GM19035 (cell line): ENCODE measurements around the gene POFUT2.
"Not testable (repeated sequence)": the region's sequence is repeated elsewhere in the genome, so short reads cannot be mapped to it uniquely, and the experiment has no call there.

Experiments
- ATAC-seq: cut with Tn5 transposase; IDR thresholded peaks from one replicate; pipeline ENCODE4 v1.9.1; 2021; ENCODE audit not compliant: unreplicated experiment

POFUT2 gene

GRCh38 chr21:45310459-45310858 is 22.8 kb upstream of the POFUT2 start:
- ATAC-seq: no peak

DNA sequence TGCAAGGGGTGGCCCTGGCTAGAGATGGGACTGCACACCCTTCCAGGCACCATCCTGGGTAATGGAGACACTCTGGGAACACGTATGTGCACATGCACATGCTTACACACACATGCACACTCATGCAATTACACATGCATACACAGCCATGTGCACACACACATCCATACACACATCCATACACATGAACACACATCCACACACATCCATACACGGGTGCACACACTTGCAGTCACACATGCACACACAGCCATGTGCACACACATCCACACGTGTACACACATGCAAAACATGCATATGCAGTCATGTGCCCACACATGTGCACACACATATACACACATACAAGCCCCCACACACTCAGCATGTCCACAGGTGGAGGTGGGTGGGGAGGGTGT is 22.3 kb upstream of the POFUT2 start:
- no peak for ATAC-seq

DNA sequence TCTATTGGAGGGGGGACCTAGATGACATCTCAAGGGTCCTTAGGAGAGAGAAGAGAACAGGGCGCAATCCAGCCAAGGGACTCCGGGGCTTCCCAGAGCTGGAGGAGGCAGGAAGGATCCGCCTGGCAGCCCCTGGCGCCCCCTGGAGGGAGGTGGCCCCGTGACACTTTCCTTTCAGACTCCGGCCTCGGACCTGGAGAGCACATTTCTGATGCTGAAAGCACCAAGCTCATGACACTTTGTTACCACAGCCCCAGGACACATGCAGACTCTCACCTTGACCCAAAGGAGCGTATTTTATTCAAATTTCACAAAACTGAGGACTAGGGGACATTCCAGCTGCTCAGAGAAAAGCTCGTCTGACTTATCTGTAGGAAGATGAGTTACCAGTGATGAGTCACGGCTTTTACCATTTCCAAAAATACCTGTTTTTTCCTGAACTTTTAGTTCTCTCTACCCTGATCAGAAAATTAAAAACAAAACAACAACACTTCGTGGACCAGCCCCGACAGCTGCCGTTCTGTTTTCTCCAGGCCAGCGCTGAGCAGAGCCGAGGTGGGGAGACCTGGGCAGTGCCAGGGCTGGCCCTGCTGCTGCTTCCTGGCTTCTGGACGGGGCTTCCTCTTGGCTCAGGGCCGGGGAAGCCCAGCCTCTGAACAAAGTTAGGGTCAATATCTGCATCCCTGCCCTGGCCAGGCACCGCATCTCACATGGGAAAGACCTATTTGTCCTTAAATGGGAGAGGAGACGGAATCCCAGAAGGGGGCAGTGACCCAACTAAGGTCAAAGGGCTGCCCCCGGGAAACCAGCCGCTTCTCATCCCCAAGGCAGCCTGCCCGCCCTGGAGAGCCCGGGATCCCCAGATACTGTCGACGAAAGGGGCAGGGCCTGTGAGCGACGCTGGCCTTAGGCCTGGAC is 21.6 kb upstream of the POFUT2 start:
- ATAC-seq: no peak

GRCh38 chr21:45308194-45309068 is 20.7 kb upstream of the POFUT2 start:
- ATAC-seq: no peak

GRCh38 chr21:45307597-45308158 is 20.0 kb upstream of the POFUT2 start:
- ATAC-seq: not testable (repeated sequence)

- ATAC-seq: no peak
Observed at GRCh38 chr21:45306832-45307571, 19.3 kb upstream of the POFUT2 start.

DNA sequence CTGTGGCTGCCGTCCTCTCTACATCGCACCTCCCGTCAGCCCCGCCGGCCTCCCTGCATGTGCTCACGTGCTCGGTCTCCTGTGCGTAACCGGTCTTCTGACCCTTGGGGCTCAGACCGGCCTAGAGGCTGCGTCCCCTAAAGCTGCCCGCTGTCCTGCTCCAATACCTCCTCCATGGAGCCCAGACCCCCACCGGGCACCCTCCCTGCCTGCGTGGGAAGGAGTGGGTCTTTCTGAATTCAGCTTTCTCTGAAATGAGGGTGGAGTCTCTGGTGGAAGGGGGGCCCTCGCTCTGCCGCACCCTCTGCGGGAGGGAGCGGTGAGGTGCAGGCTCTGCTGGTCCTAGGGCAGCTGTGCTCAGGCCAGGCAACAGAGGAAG is 18.7 kb upstream of the POFUT2 start:
- no peak for ATAC-seq

- no peak for ATAC-seq
Observed at GRCh38 chr21:45305836-45306235, 18.1 kb upstream of the POFUT2 start.

DNA sequence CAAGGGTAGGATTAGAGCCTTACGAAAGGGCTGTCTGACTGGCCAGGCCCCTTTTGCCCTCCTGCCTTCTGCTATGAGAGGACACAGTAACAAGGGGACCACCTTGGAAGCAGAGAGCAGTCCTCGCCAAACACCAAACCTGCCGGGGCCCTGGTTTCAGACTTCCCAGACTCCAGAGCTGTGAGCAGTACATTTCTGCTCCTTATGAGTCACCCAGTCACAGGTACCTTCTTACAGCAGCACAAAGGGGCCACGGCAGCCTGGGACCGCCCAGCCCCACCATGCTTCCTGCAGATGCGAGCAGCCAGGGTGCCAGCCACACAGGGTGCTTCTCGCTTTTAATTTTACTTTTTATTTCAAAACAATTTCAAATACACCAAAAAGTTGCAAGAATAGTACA is 17.2 kb upstream of the POFUT2 start:
- no peak for ATAC-seq

DNA sequence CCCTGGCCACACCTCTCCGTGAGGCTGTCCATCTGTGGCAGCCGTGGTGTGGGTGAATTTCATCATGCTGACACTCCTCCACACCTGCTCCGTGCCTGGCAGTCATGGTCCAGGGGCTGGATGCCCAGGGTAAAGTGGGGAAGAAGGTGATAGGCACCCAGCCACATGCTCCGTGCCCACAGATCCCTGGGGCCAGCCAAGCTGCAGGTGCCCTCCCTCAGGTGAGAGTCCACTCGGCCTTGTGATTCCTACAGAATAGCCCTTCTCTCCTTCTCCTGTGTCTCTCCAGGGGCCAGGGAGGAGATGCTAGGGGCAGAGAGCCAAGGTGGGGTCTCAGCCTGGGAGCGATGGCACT is 16.8 kb upstream of the POFUT2 start:
- no peak for ATAC-seq

GRCh38 chr21:45303751-45304475 is 16.2 kb upstream of the POFUT2 start:
- no peak for ATAC-seq

- no peak for ATAC-seq
Observed at GRCh38 chr21:45303091-45303615, 15.5 kb upstream of the POFUT2 start.

GRCh38 chr21:45302082-45303061 is 14.7 kb upstream of the POFUT2 start:
- no peak for ATAC-seq

GRCh38 chr21:45301521-45302081 is 13.9 kb upstream of the POFUT2 start:
- ATAC-seq: no peak

GRCh38 chr21:45300786-45301520 is 13.3 kb upstream of the POFUT2 start:
- no peak for ATAC-seq

DNA sequence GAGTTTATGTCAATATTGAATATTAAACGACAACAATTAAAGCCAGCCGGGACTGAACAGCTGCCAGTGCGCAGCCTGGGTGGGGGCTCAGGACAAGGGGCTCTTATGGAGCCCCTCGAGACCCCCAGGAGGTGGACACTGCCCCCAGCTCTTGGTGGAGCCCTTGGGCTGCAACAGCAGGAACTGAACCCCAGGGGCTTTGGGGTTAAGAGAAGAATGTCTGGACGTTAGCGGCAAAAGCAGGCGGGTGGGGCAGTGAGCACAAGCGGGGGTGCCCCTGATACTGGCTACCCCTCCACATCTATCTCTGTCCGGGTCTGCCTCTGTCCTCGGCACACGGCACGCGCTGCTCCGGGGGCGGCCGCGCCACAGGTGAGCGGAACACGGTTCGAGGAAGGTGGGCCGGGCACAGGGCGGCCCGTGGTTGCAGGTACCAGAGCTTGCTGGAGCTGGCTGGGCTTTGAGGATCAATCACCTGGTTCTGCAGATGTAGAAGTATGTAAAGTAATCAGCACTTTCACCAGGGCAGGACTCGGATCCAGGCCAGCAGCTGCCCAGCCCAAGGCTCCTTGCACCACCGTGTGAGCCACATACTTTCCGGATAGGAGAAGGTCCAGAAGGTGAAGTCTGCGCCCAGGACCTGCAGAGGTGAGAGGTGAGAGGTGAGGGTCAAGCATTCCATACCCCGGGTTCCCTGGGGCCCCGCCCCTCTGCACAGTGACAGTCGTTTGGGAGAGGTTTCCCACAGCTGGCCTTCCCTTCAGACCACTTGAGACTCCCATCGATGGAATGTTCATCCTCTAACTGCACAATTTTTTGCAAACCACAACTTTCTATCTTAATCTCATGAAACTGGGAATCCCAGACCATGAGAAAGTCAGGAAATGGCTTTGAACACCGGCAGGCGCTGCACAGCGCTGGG is 12.4 kb upstream of the POFUT2 start:
- no peak for ATAC-seq
